Activated CD8-positive, alpha-beta memory T cell treated with anti-CD3 and anti-CD28 coated beads for 48 hours (primary cell): ENCODE measurements around the gene ESR1.
A peak's percentile ranks its signal among the peaks of the same experiment; 100 is the strongest.

Experiments
- DNase-seq, 3 experiments: peaks; one replicate each; pipeline ENCODE4 v3.0.0-alpha.2; 2020; ENCODE audit warnings: low read depth in 2 of 3, low spot score in 2 of 3

ESR1 gene

DNA sequence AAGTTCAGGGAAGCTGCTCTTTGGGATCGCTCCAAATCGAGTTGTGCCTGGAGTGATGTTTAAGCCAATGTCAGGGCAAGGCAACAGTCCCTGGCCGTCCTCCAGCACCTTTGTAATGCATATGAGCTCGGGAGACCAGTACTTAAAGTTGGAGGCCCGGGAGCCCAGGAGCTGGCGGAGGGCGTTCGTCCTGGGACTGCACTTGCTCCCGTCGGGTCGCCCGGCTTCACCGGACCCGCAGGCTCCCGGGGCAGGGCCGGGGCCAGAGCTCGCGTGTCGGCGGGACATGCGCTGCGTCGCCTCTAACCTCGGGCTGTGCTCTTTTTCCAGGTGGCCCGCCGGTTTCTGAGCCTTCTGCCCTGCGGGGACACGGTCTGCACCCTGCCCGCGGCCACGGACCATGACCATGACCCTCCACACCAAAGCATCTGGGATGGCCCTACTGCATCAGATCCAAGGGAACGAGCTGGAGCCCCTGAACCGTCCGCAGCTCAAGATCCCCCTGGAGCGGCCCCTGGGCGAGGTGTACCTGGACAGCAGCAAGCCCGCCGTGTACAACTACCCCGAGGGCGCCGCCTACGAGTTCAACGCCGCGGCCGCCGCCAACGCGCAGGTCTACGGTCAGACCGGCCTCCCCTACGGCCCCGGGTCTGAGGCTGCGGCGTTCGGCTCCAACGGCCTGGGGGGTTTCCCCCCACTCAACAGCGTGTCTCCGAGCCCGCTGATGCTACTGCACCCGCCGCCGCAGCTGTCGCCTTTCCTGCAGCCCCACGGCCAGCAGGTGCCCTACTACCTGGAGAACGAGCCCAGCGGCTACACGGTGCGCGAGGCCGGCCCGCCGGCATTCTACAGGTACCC lies at the start of gene ESR1:
TSS of gene ESR1 (plus strand) at position 170 of the 858 bp plus-strand sequence. CDS start at position 401, 231 bp downstream.
- DNase-seq: peak in 1 of 3 experiments; percentile 1

DNA sequence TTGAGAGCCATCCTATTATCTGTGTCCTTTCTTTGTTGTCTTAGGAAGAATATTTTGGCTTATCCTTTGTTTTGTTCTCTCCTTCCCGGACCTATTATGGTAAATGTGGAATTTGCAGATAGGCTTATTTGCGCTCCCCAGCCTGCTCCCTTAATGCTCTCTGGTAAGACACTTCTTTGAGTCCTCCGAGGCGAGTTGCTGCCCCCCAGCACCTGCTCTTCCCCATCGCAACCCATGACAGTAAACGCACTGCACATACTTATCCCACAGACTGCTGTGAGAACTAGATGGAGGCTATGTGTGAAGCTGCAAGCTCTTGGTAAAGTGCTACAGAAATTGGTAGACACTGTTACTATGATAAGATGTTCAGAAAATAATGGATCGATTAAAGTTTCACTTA lies 47.0 kb upstream of the ESR1 start:
- no peak for DNase-seq

DNA sequence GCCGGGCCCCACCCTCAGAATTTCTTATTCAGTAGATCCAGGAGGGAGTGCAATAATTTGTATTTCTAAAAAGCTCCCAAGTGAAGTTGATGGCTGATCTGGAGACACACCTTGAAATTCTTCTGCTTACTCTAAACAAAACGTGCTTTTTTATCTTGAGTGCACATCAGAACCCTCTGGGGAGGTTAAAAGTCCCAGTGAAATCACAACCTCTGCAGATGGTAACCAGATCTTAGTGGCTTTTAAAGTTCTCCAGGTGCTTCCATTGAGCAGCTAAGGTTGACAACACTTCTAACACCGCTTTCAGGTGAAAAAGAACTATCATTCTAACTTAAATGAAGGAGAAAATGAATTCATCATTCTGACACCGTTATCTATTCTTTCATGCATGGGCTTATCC lies 45.6 kb upstream of the ESR1 start:
- no peak for DNase-seq

DNA sequence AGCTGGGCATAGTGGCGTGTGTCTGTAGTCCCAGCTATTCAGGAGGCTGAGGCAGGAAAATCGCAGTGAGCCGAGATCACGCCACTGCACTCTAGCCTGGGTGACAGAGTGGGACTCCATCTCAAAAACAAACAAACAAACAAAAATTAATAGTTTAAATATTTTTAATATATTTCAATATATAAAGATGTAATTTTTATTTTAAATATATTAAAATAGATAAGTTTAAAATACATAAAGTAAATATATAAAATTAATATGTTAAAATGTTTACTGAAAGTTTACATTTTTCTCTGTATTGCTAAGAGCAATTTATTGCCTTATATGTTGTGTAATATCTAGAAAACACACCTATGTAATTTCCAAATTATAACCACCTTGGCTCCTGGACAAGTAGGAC lies 44.7 kb upstream of the ESR1 start:
- DNase-seq: no peak

DNA sequence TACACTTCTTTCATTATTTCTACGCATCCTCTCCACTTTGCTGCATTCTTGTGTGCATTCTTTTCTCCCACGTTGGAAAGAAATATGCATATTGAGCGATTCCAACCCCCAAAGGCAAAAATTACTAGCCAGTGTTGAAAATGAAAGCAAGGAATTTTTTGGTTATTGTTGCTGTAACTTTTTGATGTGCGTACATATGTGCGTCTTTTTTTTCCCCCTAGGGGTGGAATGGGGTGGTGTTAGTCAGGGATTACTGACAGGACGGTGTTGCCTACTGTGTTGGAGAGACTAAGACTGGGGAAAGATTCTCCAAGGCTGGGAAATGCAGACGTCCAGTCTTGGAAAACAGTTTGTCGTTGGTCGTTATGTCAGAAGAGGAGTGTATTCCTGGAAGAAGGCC lies 44.2 kb upstream of the ESR1 start:
- DNase-seq: no peak

DNA sequence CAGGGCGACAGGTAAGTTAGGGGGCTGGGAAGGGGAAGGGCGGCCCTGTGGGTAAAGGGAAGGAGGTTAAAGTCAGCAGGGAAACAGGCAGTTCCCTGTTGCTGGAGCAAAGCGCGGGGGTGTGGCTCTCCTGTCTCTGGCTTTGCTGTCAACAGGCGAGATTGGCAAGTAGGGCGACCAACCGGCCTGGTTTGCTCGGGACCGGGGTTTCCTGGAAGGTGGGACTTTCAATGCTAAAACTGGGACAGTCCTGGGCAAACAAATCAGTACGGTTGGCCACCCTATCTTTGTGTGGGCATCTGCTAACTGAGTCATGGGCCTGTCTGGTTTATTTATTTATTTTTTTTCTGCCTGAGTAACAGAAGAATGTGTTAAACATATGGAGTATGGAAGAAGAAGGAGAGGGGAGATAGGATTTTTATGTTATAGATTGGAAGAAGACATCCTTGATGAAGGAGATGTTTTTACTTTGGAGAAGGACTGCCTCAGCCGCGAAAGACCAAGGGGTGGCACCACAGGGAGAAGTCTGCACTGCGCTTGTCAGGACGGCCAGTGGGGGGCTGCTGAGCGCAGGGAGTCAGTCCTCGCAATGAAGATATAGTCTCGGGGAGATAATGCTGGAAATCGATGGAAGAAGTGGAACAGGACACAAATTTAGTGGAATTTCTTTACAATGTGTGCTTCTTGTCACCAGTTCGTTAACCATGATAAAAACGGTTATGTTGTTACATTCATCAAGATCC lies 43.4 kb upstream of the ESR1 start:
- peak in 1 of 3 experiments; percentile 6 for DNase-seq

DNA sequence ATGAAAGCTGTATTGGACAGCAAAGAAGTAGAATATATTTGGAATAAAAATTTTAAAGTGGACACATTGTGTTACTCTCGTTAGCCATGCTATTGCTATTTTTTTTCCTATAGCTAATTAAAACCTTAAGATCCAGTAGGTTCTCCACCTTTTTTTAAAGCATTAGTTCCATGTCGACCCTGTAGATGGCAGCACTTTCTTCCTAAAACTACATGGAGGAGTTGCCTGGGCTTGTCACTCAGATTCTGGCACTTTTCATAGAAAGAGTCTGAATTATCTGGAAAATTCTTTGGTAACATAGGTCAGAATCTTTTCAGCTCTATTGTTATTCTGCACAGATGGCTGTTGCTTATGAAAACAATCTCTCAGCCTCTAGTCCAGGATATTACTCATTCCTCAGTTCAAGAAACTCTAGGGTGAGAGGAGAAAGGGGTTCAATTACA lies 42.0 kb upstream of the ESR1 start:
- DNase-seq: no peak

DNA sequence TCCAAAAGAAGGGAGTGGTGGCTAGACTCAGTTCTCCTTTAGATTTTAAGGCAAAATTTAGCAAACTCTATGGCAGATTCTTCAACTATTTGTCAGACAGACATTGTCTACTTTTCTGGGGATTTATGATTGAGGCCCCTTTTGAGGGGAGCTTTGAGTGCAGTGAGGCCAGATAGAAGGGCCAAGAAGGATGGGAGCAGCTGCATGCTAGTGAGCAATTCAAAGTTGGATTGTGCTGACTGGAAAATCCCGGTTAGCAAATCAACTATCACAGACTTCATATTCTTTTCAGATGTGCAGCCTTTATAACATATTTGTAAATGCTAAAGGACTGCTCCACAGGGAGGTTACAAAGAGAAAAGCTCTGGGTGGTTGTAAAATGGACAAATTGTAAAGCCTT lies 35.0 kb upstream of the ESR1 start:
- no peak for DNase-seq

DNA sequence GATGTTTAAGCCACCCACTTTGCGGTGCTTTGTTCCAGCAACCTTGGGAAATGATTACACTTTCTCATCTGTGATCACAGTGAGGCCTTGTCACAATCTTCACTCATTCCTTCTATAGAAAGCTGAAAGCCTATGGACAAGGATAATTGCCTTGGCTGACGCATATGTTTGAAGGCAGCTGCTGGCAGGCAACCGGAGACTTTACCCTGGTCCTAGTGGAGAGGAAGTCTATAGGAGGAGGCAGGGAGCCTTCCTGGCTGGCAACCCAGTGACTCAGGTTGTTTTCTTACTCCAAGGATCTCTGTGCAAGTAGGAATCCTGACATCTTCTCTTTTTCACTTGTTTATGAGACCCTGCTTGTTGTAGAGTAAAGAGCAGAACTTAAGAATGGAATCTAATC lies 34.1 kb upstream of the ESR1 start:
- no peak for DNase-seq

DNA sequence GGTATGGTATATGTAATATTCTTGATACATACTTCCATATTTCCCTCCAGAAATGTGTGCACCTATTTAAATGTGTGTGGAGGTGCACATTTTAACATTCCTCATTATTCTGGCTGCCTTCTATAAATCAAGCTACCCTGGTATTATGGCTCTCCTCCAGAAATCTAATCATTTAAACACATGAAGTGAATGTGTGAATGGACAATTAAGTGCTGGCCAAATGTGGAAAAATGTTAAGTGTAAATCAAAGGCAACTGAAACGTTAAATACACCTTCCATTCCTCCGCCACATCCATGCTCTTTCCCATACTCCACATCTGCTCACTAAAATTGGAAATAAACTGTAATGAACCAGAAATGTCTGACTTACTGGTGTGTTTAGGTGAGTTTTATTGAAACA lies 24.9 kb upstream of the ESR1 start:
- DNase-seq: no peak

DNA sequence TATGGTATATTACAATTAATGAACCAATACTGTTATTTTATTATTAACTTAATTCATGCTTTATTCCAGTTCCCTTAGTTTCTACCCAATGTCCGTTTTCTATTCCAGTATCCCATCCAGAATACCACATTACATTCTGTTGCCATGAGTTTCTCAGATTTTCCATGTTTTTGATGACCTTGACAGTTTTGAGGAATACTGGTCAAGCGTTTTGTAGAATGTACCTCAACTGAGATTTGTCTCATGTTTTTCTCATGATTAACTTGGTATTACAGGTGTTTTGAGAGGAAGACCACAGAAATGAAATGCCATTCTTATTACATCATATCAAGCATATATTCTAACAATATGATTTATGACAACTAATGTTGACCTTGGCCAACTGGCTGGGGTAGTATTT lies 23.8 kb upstream of the ESR1 start:
- no peak for DNase-seq

DNA sequence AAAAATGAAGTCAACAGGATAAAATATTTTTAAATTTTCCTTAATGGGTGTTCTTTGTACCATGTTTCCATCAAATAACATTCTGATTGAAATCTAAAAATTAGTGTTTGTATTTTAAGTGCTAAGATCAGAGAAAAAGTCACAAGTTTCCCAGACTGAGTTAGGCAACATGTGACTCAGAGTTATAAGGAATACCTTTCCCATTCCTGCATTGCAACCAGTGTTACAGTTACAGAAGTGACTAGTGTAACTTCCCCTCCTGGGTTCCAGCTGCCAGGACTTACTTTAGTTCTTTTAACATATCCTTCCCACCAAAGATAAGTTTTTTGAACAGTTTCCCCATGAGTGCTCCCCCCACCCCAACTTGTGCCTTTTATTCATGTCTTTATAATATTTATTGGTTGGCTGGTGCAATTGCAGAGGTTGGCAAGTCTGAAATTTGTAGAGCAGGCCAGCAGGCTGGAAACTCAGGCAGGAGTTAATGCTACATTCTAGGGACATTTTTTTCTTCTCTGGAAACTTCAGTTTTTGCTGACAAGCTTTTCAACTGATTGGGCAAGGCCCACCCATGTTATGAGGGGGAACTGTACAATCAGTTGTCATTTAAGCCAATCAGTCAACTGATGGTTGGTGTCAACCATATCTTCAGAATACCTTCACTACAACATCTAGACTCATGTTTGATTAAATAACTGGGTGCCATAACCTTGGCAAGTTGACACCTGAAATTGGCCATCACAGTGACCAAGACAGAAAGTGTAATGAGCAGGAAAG lies 22.9 kb upstream of the ESR1 start:
- DNase-seq: no peak

DNA sequence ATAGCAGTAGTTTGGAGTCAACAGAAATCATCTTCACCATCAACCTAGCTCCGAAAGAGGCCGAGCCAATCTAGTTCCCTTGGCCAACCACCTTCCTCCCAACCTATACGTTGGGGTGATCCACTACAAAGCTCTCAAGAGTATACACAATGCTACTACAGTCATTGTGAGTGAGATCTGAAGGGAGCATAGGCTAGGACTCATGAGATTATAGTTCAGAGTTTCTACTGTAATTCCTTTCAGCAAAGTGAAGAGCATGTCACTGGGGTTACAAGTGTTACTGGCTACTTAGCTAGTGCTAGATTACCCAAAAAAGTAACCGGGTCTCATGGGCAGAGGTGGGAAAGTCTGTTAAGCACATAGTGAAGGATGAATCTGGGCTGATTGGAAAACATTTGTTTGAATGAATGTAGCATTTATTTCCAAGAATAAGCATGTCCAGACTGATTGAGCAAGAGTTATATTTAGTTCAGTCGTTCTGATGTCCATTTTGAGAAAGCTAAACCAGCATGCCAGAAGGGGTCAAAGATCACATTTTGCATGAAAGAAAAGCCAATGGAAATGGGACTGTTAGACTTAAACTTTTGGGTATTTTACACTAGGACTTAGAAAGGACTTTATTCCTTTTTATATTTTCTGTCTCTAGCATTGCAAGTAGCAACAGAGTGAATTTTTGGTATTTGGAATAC lies 10.5 kb upstream of the ESR1 start:
- DNase-seq: no peak

DNA sequence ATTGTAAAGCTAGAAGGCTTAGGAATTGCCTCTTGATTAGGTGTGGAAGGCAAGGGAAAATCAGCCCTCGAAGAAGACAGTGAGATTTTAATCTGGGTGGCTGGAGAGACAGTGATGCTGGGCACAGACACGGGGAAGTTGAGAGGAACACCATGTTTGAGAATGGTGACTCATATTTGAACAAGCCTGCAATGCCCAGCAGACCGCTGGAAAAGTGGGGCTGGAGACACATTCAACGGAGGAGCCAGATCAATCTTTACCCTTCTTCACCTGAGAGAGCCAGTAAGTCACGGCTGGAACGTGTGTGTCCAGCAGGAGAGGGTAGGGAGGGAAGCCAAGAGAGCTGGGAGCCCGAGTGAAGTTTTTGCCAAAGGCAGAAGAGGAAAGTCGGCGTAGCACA lies 3.7 kb upstream of the ESR1 start:
- no peak for DNase-seq

DNA sequence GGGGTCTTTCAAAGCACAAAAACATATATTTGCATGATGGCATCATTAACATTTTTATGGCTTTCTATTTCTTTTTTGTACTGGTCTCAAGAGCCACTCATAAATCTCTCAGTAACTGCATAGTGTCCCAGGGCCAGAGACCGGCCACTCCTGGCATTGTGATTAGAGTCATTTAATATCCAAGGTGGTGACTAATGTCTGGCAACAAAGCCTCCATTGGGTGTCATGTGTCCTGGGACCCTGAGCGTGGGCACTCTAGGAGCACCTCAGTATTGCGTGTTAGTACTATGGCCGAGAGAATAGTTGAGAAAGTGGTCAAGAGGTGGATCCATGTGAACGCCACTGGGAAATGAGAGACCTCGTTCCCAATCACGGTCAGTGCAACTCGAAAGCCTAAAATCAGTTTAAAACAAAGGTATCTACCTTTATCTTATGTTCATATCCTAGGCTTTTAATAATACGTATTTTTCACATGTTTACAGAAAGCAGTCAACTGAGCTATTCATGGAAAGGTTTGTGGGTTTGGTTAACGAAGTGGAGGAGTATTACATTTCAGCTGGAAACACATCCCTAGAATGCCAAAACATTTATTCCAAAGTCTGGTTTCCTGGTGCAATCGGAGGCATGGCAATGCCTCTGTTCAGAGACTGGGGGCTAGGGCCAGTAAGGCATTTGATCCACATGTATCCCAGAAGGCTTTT lies 2.7 kb upstream of the ESR1 start:
- no peak for DNase-seq

DNA sequence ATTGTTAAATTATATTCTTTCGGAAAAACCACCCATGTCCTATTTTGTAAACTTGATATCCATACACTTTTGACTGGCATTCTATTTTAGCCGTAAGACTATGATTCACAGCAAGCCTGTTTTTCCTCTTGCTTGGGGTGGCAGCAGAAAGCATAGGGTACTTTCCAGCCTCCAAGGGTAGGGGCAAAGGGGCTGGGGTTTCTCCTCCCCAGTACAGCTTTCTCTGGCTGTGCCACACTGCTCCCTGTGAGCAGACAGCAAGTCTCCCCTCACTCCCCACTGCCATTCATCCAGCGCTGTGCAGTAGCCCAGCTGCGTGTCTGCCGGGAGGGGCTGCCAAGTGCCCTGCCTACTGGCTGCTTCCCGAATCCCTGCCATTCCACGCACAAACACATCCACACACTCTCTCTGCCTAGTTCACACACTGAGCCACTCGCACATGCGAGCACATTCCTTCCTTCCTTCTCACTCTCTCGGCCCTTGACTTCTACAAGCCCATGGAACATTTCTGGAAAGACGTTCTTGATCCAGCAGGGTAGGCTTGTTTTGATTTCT lies 2.1 kb upstream of the ESR1 start:
- DNase-seq: no peak

DNA sequence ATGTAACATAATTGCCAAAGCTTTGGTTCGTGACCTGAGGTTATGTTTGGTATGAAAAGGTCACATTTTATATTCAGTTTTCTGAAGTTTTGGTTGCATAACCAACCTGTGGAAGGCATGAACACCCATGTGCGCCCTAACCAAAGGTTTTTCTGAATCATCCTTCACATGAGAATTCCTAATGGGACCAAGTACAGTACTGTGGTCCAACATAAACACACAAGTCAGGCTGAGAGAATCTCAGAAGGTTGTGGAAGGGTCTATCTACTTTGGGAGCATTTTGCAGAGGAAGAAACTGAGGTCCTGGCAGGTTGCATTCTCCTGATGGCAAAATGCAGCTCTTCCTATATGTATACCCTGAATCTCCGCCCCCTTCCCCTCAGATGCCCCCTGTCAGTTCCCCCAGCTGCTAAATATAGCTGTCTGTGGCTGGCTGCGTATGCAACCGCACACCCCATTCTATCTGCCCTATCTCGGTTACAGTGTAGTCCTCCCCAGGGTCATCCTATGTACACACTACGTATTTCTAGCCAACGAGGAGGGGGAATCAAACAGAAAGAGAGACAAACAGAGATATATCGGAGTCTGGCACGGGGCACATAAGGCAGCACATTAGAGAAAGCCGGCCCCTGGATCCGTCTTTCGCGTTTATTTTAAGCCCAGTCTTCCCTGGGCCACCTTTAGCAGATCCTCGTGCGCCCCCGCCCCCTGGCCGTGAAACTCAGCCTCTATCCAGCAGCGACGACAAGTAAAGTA lies 547 bp upstream of the ESR1 start:
- DNase-seq: peak in 1 of 3 experiments; percentile 1

DNA sequence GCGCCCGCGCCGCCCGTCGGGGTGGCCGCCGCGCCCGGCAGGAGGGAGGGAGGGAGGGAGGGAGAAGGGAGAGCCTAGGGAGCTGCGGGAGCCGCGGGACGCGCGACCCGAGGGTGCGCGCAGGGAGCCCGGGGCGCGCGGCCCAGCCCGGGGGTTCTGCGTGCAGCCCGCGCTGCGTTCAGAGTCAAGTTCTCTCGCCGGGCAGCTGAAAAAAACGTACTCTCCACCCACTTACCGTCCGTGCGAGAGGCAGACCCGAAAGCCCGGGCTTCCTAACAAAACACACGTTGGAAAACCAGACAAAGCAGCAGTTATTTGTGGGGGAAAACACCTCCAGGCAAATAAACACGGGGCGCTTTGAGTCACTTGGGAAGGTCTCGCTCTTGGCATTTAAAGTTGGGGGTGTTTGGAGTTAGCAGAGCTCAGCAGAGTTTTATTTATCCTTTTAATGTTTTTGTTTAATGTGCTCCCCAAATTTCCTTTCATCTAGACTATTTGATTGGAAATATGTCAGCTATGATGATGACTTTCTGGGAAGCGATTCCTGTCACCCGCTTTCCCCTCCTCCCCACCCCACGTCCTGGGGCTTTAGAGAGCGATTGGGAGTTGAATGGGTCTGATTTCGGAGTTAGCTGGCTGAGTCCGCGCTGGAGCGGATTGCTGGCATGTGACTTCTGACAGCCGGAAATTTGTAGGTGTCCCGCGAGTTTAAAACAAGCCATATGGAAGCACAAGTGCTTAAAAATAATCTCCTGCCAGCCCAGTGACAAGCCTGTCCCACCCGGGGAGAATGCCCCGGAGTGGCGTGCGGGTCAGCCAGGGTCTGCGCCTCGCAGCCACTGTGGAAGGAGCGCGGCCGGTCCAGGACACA lies 1.1 kb downstream of the ESR1 start:
- DNase-seq: no peak
